Ishikawa (cell line): ENCODE results near the gene PLEKHS1.

Experiments used
- CEBPB ChIP-seq: IDR thresholded peaks from 2 replicates; pipeline ENCODE4 v1.6.1; 2012
- EGR1 ChIP-seq: IDR thresholded peaks from 2 replicates; pipeline ENCODE4 v1.6.1; 2012
- EP300 ChIP-seq: IDR thresholded peaks from 2 replicates; pipeline ENCODE4 v1.6.1; 2012; ENCODE audit warnings: borderline replicate concordance
- FOXM1 ChIP-seq: IDR thresholded peaks from 2 replicates; pipeline ENCODE4 v1.6.1; 2012; ENCODE audit warnings: low read depth, borderline replicate concordance
- MAX ChIP-seq: IDR thresholded peaks from 2 replicates; pipeline ENCODE4 v1.6.1; 2012
- NFIC ChIP-seq: IDR thresholded peaks from 2 replicates; pipeline ENCODE4 v1.6.1; 2012
- REST ChIP-seq: IDR thresholded peaks from 2 replicates; pipeline ENCODE4 v1.6.1; 2012; ENCODE audit warnings: low read depth, mild to moderate bottlenecking
- TCF12 ChIP-seq: IDR thresholded peaks from 2 replicates; pipeline ENCODE4 v1.6.1; 2012; ENCODE audit warnings: low read depth
- YY1 ChIP-seq: IDR thresholded peaks from 2 replicates; pipeline ENCODE4 v1.6.1; 2012; ENCODE audit warnings: low read depth

- TF ChIP-seq FOXM1 (no peak), MAX (no peak), EP300 (no peak), REST (peak; percentile 67), EGR1 (no peak), TCF12 (no peak), CEBPB (no peak), NFIC (no peak), YY1 (no peak)
Observed at GRCh38 chr10:113716109-113716910, 35.2 kb upstream of the PLEKHS1 start.
